ENCODE measurements around the gene DPP10.
"Not testable (repeated sequence)": the region's sequence is repeated elsewhere in the genome, so short reads cannot be mapped to it uniquely, and the experiment has no call there.

The DPP10 gene

DNA sequence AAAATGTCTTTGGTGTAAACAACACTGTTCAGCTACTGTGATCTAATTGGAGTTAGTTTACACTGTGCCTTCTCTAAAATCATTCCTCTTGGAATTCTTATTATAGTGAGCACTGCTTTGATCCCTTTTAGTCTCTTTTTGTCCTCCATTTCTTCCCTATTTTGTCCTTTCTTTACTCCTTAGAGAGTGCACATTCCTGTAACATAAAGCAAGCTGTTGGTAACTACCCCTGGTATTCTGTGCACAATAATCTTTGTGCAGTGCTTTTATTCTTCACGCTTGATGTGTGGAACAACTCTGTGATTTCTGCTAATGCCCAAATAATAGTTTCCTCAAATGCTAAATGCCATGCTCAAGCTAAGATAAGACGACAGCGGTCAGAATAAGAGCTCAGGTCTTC is 401.5 kb downstream of the DPP10 start:
- no peak for DNase-seq

DNA sequence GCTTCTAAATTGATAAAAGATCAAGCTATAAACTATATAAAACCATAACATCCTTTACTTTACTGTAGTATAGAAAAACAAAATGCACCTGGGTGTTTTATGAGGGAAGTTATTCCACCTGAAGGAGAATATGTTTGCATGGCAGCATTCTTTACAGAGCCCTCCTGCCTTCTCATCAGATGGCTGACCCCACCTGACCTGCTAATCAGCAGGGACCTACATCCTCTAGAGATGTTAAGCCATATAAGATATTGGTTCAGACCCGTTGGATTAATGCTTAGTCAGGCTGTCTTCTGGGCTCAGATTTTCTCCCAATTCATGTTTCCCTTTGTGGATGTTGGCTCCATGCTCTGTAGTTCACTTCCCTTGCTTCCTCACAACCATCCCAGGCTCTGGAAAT is 414.8 kb downstream of the DPP10 start:
- no peak for DNase-seq

DNA sequence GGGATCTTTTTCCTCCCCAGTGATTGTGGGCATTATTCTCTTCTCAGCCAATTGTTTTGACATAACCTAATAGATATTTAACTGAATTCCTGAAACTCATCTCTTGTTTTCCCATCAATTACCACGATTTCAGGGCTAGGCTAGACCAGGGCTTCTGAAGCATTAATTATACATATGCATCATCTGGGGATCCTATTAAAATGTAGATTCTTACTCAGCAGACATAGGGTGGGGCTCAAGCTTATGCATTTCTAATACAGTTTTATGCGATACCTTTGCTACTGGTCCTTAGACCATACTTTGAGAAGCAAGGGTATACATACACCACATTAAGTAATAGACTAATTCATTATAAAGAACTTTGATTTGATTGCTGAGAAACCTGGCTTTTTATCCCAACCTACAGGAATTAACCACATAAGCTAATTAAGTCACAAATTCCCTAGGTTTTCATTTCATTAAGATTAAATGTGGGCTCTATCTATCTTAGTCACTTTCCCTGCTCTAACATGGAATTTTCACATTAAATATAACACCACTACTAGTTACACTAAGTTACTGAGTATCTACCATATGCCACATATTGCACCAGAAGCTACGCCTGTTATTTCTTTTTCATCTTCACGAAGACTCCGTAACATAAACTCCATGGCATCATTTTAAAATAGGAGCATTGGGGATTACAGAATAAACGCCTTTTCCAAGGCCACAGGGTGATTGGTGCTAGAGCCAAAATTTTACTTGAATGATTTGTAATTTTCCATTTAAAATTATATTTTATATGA is 417.5 kb downstream of the DPP10 start:
- DNase-seq: no peak

DNA sequence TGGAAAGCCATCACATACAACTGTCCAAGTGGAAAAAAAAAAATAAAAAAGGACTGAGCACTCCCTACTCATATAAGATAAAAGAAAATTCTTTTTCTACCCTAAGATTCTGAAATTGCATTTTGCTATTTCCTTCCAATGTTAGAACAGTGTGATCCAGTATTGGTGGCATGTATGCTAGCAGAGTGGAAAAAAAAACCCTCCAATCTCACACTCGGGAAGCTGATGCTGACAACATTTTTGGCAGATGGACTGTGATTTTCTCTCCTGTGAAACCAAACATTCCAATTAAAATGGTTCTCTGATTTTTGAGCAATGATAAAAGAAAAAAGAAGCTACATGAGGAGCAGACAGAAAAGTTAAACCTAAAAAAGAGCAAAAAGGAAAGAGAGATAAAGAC is 419.8 kb downstream of the DPP10 start:
- DNase-seq: no peak

DNA sequence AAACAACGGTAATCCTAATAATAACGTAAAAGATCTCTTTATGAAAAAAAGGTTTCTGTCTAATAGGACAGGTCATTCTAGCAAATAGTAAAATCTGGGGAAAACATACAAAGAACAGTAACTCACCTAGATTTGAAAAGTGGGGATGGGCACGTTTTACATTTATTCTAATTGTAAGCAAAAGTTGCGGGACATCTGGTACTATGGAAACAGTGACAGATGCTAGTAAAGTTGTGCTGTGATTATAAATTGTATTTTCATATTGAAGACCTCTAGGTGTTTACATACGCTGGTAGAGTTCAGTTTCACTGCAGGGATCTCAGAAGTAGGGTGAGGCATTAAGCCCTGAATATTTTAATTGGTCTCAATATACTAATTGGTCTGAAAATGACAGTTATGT is 422.5 kb downstream of the DPP10 start:
- no peak for DNase-seq

DNA sequence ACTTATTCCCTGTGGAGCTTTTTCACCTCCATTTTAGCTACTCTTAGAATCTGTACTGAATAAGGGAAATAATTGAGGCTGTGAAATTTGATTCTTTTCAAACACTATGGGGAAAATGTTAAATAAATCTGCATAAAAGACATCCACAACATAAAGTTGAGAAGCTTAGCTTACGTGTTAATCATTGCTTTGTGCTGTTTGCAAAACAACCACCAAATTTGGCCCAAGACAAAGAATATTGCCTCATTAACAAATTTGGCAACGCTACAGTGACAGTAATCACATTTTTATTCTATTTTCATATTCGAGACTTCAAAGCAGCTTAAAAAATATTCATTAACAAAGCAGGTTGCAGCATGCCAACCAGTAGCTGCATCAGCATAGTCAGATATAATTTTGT is 437.6 kb downstream of the DPP10 start:
- no peak for DNase-seq

DNA sequence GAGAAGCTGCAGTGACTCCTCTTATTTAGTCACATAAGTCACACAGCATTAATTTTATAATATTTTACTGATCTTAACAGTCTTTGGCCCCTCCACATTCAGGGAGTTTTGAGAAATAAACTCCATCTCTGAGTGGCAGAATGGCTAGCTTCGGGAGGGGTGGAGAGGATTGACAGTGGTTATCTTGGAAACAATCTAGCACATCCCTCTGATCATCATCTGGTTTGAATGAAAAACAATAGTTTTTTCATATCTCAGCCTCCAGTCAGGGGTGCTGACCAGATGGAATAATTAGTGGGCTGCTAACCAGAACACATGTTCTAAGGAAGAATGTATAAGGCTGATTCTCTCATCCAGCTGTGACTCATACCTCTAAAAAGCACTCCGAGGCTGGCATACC is 477.5 kb downstream of the DPP10 start:
- DNase-seq: no peak

DNA sequence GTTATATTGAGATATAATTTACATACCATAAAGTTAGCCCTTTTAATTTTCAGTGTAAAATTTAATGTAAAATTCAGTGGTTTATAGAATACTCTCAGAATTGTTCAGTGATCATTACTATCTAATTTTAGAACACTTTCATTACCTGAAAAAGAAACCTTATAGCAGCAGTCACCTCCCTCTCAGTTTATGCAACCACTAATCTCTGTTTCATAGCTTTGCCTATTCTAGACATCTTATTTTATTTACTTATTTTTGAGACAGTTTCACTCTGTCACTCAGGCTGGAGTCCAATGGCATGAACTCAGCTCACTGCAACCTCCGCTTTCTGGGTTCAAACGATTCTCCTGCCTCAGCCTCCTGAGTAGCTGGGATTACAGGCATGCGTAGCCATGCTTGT is 479.6 kb downstream of the DPP10 start:
- no peak for DNase-seq

DNA sequence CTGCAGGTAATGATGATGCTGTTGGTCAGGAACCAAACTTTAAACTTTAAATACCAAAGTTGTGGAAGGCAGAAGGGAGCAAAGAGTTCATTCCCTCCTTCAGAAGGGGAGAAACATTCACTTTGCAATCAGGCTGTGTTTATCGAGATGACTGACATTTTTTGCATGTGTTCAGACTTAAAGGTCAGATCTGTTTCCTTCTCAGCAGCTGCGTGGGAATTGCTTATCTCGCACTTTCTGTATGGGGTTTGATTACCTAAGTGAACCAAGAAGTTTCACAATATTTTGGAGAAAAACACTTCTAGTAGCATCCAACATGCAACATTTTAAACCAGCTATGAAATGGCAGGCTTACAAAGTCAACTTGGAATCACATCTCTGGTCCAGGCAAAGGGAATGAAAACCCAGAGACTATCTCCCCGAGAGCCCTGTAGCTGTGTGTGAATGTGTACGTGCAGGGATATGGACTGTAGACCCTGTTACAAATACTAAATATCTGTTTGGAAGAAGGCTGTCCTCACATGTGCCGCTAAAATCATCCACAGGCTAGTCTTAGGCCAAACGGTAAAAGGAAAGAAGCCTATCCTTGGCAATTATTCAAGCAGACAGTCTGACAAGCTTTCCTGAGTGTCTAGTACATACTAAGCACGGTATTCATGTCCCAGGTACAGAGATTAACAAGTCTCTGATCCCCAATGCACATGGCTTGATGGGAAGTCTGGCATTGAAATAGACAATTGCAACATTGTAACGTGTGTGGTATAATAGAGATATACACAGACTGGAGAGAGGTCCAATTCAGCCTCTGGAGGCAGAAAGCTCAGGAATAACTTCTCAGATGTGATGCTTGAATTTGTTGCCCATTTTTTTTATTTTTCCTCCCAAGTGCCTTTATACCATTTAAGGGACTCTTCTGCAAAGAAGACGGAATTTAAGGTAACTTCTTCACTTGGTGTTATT is 483.1 kb downstream of the DPP10 start:
- DNase-seq: no peak

DNA sequence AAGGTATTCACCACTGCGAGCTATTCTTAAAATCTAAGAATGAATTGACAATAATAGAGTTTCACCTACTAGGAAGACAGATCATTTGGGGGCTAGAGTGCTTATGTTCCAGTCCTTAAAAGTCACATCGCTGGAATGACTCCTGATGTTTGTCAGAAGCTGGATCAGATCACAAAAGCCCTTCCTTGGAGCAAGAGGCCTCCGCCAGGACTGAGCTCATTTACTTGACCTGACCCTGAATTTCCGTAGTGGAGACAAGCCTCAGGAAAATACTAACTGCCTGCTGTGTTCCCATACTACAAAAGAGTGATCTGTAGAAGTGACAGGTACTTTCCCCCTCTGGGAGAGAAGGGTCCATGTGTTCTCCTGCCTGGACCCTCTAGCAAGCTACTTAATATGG is 483.9 kb downstream of the DPP10 start:
- DNase-seq: no peak

DNA sequence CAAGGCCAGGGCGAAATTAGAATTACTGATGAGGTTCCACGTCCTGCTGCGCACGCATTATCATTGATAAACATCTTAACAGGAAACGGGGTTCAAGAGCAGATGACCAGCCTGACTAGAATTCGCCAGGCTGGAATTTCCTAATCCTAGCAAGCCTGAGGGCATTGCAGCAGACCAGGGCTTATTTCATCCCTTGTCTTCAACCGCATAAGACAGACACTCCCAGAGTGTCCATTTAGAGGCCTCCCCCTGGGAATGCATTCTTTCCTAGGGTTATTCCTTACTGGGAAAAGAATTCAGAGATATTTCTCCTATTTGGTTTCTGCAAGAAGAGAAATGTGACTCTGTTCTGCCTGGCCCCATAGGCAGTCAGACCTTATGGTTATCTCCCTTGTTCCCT is 486.8 kb downstream of the DPP10 start:
- DNase-seq: no peak

DNA sequence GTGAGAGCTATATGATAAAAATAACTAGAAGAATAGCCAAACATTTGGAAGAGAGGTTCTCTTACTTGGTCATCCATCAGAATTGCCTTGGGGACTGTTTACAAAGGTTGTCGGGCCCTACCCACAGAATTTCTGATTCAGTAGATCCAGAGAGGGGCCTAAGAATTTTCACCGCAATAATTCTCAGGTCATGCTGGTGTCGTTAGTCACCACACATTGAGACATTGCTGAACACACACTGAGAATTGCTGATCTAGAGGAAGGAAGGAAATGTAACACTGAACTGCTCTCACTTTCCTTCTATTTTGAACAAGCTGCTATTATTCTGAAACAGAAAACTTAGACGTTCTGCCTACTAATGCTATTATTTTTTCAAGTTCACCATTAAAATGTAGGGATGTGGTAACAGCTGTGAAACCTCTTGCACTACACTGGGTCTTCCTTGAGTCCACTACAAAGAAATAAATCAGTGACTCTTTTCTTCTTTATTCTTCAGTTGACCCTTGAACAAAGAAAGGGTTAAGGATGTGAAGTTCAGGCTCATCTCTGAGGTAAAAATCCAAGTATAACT is 491.3 kb downstream of the DPP10 start:
- DNase-seq: no peak

DNA sequence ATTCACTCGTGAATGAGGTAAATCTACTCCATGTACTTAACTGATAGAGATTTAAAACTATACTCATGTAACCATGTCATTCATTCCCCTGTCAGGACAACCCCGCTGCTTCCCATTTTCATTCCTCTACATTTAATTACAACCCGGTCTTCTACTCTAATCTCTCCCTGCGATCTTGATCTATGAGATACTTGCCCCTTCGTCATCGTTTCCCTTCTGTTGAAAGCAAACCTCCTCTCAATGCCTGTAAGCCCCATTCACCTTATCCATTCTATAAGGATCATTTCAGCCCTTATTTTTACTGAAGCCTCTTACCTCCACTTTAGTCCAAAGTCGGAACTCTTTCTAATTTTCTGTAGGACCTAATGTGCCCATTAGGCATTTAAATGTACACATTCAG is 492.6 kb downstream of the DPP10 start:
- DNase-seq: no peak

DNA sequence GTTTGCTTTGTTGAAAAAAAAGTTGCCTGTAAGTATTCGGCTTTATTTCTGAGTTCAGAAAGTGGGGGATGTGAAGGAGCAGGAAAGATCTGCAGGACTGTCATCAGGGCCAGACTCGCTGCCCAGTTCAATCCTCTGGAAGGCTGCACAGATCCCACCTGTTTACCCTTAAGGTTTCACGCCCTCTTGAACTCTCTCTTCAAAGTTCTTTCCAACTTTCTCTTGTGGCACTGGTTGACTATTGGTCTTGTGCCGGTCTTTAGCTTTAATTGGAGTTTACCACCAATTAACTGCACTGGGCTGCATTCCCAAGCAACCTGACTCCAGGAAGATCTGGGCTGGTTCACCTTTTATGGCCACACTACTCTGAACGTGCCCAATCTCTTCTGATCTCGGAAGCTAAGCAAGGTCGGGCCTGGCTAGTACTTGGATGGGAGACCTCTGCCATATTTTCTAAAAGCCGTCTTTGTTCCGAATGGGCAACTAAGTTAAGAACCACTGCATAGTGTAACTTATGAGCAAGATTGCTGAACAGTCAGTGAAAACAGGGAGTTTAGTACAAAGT is 495.0 kb downstream of the DPP10 start:
- DNase-seq: no peak

DNA sequence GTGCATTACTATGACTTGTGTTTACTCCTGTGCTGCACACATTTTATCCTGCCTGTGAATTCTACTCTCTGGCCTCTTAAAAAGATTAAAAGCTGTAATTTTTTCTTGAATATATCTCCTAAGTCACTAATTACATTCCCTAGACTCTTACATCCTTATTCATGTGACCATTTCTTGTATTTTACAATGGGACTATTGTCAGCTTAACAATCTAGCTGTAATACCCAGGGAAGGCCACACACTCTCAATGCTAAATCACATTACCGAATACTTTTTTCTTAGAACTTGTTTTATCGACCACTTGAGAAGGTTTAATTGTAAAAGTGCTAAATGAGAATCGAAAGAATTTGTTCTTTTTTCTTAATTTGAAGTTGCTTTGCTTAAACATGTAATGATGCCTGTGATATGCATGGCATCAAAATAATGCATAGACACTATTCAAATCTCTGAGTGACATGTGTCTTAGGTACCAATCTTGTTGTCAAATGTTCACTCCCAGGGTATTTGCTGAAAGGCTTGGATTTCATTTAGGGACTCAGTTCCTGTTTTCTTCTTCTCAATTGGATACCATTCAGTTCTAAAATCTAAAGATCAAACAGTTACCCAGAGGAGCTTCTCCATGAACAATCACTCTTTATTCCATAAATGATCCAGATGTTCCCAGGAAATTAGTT is 498.5 kb downstream of the DPP10 start:
- no peak for DNase-seq

DNA sequence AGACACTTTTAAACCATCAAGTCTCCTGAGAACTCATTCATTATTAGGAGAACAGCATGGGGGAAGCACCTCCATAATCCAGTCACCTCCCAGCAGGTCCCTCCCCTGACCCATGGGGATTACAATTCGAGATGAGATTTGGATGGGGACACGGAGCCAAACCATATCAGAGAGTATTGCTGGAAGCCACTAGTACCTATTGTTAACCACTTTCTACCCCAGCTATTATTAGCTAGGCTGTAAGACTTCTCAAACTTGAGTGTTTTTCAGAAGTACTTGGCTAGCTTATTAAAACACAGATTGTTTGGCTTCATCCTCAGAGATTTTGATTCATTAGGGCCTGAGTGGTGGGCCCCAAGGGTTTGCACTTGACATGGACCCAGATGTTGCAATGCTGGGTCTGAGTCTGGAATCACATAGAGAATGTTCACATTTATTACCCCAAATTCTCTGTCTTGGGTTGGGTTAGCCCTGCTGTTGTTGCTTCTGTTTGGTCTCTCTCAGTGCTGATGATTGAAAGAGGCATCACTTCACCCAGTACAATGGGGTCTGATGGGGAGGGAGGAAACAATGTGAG is 506.9 kb downstream of the DPP10 start:
- DNase-seq: no peak

DNA sequence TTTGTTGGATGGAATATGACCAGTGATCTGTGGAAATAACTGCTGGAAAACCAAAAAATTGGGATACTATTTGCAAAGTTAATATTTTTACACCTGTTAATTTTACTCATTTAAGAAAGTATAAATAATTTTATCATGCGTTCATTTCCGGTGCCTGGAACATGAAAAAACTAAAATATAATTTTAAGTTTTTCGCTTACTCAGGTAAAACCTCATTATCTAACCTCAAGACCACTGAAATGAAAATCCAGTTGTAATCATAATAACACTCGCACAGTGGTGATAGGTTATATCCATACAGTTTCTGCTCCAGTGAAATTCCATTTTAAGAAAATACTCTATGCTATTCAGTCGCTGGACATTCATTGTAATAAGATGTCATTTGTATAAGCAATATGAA is 517.9 kb downstream of the DPP10 start:
- no peak for DNase-seq

DNA sequence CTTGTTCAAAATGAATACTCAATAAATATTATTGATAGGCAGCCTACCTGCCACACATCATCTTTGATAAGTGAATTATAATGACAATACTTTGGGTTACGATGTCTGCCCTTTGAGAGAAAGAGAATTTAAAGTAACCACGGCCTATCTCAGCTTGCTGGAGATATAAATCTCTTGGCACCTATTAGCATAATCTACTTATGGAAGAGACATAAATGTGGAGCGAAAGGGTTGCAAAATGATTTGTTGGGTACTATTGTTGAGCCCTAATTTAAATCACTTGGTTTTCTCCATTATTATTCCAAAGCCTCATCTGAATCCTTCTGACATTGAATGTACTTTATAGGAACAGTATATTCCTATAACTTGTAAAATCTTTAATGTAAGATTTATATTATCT is 520.1 kb downstream of the DPP10 start:
- no peak for DNase-seq

DNA sequence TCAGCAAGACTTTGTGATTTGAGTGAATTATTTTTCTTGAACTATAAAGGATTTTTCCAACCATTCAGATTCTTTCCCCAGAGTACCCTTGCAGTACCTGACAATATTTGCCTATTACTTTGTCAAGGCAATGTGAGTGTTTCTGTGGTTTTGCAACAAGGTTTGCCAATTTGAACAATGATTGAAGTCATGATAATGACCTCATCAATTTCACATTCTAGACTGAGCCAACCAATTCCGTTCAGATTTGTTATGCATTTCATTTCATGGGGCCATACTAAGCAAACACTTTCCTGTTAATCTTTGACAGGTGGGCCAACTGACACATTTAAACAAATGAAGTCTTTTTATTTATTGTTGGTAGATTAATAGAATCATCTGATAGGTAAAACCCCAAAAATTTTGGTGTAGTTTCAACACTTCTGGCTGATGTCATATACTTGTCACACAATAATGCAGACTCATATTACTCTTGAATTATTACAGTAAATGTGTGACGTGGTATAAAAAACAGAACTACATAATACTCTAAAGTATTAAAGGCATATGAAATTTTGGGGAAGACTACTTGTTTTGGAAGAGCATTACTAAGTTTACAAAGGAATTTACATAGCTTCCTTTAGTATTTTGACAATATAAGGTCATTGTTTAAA is 526.4 kb downstream of the DPP10 start:
- DNase-seq: no peak

DNA sequence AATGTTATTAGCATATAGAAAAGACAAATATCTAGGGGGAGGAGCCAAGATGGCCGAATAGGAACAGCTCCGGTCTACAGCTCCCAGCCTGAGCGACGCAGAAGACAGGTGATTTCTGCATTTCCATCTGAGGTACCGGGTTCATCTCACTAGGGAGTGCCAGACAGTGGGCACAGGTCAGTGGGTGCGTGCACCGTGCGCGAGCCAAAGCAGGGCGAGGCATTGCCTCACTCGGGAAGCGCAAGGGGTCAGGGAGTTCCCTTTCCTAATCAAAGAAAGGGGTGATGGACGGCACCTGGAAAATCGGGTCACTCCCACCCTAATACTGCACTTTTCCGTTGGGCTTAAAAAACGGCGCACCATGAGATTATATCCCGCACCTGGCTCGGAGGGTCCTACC is 561.9 kb downstream of the DPP10 start:
- DNase-seq: not testable (repeated sequence)

DNA sequence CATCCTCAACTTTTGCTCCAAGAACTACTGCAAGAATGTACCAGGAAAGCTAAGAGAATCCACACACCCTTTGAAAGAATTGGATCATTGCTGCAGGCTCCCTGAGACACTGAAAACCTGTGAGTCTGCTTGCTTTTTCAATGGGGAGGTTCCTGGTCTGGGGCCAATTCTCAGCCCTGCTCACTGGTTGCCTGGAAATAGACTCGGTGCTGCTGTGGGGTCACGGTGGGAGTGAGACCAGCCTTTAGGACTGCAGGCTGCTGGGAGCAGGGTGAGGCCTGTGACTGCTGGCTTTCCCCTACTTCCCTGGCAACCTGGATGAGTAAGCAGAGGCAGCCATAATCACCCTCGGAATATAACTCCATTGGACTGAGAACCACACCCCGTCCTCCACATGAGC is 569.3 kb downstream of the DPP10 start:
- DNase-seq: no peak

DNA sequence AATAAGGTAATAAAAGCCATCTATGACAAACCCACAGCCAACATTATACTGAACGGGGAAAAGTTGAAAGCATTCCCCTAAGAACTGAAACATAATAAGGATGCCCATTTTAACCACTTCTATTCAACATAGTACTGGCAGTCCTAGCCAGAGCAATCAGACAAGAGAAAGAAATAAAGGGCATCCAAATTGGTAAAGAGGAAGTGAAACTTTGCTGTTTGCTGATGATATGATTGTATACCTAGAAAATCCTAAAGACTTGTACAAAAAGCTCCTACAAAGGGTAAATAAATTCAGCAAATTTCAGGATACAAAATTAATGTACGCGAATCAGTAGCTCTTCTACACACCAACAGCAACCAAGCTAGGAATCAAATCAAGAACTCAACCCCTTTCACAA is 579.6 kb downstream of the DPP10 start:
- not testable (repeated sequence) for DNase-seq
